Pons (tissue), 1 donor: ENCODE results near the gene HS1BP3.

Source experiments
- DNase-seq: peaks from one replicate; pipeline ENCODE4 v3.0.0-alpha.2; 2016; ENCODE audit warnings: low spot score

The HS1BP3 gene

DNA sequence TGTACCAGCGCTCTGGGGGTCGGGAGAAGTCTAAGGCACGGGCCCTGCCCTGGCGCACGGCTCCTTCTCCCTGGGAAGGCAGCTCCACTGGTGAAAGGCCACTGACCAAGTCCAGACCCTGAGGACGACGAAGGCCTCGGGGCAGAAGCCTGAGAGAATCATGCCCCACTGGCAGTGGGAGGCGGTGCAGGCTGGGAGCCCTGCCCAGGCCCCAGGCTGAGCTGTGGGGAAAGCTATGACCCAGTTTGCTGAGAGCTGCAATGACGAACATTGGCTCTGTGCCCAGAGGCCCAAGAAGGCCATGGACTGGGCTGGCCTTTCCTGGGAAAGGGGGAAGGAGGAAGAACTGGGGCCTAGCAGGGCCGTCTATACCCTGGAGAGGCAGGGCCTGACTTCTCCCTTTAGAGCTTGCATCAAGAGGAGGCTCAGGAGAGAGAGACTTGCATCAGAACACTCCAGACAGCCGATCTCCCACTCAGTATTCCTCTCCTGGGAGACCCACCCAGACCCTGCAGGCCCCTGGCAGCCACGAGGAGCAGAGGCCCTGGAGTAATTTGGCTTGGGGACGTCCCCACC lies 32.9 kb downstream of the HS1BP3 start:
- DNase-seq, result peak; percentile 98

- no peak for DNase-seq
Measured at GRCh38 chr2:20617081-20617575, 33.8 kb downstream of the HS1BP3 start.

DNA sequence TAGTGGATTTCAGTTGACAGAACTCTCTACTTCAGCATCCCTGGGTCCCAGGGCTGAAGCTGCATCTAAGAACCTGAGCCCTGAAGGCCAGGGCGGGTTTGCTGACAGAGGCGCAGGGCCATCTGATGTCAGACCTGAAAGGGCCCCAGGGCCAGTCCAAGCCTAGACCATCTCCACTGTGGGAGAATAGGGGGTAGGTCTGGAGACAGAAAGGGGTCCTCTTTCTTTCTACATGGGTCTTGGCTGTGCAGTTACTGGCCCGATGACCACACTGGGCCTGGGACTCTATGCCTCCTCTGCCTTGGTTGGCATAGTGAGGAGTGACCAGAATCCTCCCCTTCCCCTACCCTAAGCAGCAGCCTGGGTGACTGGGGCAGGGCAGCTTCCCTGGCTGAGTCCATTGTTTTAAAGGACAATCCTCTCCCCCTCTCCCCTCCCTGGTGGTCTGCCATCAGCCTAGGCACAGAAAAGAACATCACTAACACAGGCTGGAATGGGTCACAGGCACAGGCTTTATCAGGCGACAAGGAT lies 34.5 kb downstream of the HS1BP3 start:
- DNase-seq, result no peak

- no peak for DNase-seq
Measured at GRCh38 chr2:20615466-20616241, 35.2 kb downstream of the HS1BP3 start.

GRCh38 chr2:20615068-20615465 lies 35.8 kb downstream of the HS1BP3 start:
- no peak for DNase-seq

DNA sequence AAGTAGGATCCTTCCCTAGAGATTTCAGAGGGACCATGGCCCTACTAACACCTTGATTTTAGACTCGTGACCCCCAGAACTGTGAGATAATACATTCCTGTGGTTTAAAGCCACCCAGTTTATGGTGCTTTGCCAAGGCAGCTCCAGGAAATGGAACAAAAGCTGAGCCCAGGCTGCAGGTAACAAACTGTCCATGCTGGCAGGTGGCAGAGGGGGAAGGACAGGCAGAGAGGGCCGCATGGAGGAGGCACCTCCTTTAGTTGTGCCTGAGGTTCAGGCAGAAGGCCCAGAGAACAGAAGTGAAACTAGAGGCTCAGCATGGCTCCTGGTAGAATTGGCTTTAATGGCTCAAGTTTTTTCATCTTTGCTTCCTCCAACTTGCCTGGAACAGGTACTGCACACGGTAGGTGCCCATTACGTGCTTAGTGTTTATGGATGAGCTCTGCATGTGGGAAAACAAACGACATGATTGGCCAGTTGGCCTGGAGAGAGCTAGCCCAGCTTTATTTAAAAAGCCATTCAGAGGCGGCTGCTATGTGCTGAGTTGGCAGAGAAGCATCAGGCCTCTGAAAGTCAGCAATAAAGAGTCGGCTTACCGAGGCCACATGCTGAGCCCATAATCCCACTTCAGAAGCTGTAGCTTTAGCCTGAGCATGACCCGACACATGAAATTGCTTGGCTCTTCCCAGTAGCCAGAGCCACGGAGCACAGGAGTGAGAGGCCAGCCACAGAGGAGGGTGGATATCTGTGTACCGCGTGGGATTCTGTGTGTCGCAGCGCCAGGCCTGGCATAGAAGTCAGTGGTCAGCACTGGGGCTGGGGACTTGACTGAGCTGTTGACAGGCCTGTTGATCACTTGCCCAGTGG lies 36.5 kb downstream of the HS1BP3 start:
- no peak for DNase-seq

GRCh38 chr2:20612925-20613916 lies 37.7 kb downstream of the HS1BP3 start:
- no peak for DNase-seq

GRCh38 chr2:20611844-20612356 lies 39.0 kb downstream of the HS1BP3 start:
- no peak for DNase-seq

GRCh38 chr2:20611077-20611843 lies 39.6 kb downstream of the HS1BP3 start:
- DNase-seq, result no peak

GRCh38 chr2:20609995-20610357 lies 40.9 kb downstream of the HS1BP3 start:
- DNase-seq, result no peak

DNA sequence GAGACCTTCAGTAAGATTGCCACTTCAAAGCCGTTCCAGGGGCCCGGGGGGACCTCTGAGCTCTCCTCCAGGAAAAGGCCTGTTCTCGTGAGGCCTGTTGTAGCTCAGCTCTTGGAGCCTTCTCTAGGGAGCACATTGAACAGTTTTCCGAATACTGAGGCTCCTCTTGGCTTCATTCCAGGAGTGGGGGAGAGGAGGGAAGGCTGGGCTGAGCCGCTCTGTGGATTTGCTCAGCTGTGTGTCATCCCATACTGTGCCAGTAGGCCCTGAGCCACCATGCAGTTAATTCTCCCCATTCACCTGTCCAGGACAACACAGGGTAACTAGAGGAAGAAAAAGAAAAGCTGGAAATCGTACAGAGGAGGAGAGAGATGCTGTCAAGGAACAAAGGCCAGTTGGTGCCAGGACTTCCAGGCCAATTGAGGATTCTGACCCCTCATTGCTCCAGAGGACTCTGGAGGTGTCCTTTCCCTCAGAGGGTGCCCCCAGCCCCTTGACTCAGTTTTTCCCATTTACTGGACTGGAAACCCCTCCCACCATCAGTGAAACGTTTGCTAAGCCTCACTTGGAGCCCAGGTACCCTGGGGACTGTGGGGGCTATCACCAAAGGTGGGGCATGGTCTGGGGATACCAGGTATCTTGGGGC lies 41.4 kb downstream of the HS1BP3 start:
- no peak for DNase-seq

- no peak for DNase-seq
Measured at GRCh38 chr2:20608666-20609348, 42.1 kb downstream of the HS1BP3 start.

DNA sequence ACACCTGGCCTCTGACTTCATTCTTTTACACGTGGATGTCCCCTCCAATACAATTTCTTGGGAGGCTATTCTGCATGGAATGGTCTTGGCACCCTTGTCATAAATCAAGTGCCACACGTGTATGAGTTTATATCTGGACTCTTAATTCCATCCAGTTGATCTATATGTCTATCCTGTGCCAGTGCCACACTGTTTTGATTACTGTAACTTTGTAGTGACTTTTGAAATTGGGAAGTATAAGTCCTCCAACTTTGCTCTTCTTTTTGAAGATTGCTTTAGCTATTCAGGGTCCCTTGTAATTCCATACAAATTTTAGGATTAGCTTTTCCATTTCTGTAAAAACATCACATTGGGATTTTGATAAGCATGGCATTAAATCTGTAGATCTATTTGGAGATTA lies 43.5 kb downstream of the HS1BP3 start:
- no peak for DNase-seq

DNA sequence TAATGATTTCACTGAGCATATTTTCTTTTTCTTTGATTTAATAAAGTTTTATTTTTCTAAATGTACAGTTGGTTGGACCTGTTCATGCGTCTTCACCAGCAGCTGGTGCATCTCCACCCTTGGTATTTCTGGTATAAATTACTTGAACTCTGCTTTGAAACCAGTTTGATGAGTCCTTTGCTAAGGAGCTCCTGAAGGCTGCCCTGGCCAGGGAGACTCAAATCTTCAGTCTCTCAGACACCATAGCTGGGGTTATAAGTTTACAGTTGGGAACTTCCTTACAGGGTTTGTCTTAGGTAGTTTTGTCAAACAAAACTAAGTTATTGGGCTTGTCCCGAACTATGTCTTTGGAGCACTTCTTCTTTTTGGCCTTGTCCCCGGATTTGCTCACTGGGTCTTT lies 44.7 kb downstream of the HS1BP3 start:
- DNase-seq, result no peak

GRCh38 chr2:20604951-20605381 lies 45.9 kb downstream of the HS1BP3 start:
- DNase-seq, result peak; percentile 76

- DNase-seq, result no peak
Measured at GRCh38 chr2:20604401-20604911, 46.4 kb downstream of the HS1BP3 start.

GRCh38 chr2:20603791-20604190 lies 47.1 kb downstream of the HS1BP3 start:
- DNase-seq, result no peak

DNA sequence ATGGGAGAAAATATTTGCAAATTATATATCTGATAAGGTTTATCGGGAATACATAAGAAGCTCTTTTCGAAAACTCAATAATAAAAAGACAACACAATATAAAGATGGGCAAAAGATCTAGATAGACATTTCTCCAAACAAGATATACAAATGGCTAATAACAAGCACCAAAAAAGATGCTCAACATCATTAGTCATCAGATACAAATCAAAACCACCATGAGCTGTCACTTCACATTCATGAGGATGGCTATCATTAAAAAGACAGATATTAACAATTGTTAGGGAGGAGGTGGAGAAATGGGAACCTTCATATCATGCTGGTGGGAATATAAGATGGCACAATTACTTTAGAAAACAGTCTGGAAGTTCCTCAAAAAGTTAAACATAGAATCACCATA lies 48.1 kb downstream of the HS1BP3 start:
- no peak for DNase-seq
